ENCODE results near the gene CEP83.

DNA sequence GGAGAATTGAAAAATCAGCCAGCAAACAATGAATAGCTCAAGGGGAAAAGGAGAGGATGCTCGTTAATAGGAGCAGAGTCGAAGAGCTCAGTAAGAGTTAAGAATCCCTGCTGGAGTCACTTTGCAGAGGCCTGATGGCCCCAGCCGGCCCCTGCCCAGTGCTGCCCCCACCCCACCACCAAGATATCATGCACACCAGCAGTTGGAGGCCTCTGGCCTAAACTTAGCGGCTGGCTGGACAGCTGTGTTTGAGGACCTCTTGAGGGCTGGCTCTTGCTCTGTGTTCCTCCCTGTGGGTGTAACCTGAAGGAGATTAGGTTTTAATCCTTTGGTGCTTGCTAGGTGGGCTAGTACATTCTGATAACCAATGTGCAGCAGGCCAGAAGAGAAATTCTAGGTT, 169.3 kb downstream of the CEP83 start:
- TF ChIP-seq, protein P1, sequence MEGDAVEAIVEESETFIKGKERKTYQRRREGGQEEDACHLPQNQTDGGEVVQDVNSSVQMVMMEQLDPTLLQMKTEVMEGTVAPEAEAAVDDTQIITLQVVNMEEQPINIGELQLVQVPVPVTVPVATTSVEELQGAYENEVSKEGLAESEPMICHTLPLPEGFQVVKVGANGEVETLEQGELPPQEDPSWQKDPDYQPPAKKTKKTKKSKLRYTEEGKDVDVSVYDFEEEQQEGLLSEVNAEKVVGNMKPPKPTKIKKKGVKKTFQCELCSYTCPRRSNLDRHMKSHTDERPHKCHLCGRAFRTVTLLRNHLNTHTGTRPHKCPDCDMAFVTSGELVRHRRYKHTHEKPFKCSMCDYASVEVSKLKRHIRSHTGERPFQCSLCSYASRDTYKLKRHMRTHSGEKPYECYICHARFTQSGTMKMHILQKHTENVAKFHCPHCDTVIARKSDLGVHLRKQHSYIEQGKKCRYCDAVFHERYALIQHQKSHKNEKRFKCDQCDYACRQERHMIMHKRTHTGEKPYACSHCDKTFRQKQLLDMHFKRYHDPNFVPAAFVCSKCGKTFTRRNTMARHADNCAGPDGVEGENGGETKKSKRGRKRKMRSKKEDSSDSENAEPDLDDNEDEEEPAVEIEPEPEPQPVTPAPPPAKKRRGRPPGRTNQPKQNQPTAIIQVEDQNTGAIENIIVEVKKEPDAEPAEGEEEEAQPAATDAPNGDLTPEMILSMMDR (IDR thresholded peaks at IDR 0.05; ENCODE audit: borderline replicate concordance, extremely low read depth, low read length, poor library complexity, severe bottlenecking): no peak
- no peak for TF ChIP-seq EZH2 (IDR thresholded peaks at IDR 0.05; ENCODE audit: borderline replicate concordance, low read depth, low read length, severe bottlenecking)

Data from DND-41 (cell line).